Testis (tissue), 3 donors: ENCODE data around the gene TPSB2. TPM values are rescaled to one million over a fixed set of nuclear protein-coding genes. Genes with fewer than 3 reads are reported as not detected.

Experiments used
- DNase-seq: peaks from one replicate; pipeline ENCODE4 v3.0.0-alpha.2; 2019
- H3K27ac ChIP-seq, 2 donors: fragments of 200-600 bp; sonication (generic); one replicate each; pipeline ENCODE4 v1.5.1; 2019
- H3K27me3 ChIP-seq: fragments of 200-600 bp; sonication (generic); one replicate; pipeline ENCODE4 v1.5.1; 2019
- H3K36me3 ChIP-seq: fragments of 200-600 bp; sonication (generic); one replicate; pipeline ENCODE4 v1.5.1; 2017; ENCODE audit warnings: low read depth; ENCODE audit errors: missing control alignments
- H3K4me1 ChIP-seq: fragments of 200-600 bp; sonication (generic); one replicate; pipeline ENCODE4 v1.5.1; 2019
- H3K4me3 ChIP-seq, 2 donors: fragments of 200-600 bp; sonication (generic); one replicate each; pipeline ENCODE4 v1.5.1; 2017 to 2019
- H3K9me3 ChIP-seq: fragments of 200-600 bp; sonication (generic); one replicate; pipeline ENCODE4 v1.5.1; 2017
- POLR2A ChIP-seq: fragments of 450-650 bp; IDR thresholded peaks from one replicate; pipeline ENCODE4 v1.6.1; 2017; ENCODE audit warnings: antibody characterized with exemption, mild to moderate bottlenecking, moderate library complexity
- WGBS, 2 donors: methylation state at CpG; one replicate each; pipeline ENCODE4 v1.1.5; 2018; 5-methylcytosine and 5-hydroxymethylcytosine counted together
- intact Hi-C: fragments of 100-400 bp; cut with DNase I; formaldehyde crosslinking; loops from one replicate; pipeline ENCODE4 v1.15.1; 2023; ENCODE audit warnings: low total_unique reads
- polyA plus RNA-seq: library from polyadenylated mRNA; stranded (reverse); fragments of 350-450 nt; fragmentation: Illumina TruSeq; extraction: RNeasy Lipid Tissue Mini Kit (QIAGEN cat#74804); gene quantifications from one replicate; pipeline ENCODE4 v1.2.3, GENCODE V29; 2014; ENCODE audit warnings: low read depth, low replicate concordance; ENCODE audit not compliant: insufficient read depth
- total RNA-seq, 2 donors: library from RNA; depleted of rRNA; stranded (reverse); fragments of >200 nt; gene quantifications; one replicate each; pipeline ENCODE4 v1.2.3, GENCODE V29; 2016
- TF ChIP-seq, protein P1 (sequence below), 3 experiments: fragments of 450-650 bp in 2 of 3; fragments of 200-600 bp in 1 of 3; sonication (generic) in 1 of 3; IDR thresholded peaks; one replicate each; pipeline ENCODE4 v1.5.1; 2016 to 2019; ENCODE audit warnings: antibody characterized with exemption in 3 of 3, mild to moderate bottlenecking in 2 of 3, moderate library complexity in 1 of 3

TPSB2 gene
- total and polyA plus RNA-seq, 3 donors from 2014 or later = 10.8 to 49.5 (median 16.1) TPM

DNA sequence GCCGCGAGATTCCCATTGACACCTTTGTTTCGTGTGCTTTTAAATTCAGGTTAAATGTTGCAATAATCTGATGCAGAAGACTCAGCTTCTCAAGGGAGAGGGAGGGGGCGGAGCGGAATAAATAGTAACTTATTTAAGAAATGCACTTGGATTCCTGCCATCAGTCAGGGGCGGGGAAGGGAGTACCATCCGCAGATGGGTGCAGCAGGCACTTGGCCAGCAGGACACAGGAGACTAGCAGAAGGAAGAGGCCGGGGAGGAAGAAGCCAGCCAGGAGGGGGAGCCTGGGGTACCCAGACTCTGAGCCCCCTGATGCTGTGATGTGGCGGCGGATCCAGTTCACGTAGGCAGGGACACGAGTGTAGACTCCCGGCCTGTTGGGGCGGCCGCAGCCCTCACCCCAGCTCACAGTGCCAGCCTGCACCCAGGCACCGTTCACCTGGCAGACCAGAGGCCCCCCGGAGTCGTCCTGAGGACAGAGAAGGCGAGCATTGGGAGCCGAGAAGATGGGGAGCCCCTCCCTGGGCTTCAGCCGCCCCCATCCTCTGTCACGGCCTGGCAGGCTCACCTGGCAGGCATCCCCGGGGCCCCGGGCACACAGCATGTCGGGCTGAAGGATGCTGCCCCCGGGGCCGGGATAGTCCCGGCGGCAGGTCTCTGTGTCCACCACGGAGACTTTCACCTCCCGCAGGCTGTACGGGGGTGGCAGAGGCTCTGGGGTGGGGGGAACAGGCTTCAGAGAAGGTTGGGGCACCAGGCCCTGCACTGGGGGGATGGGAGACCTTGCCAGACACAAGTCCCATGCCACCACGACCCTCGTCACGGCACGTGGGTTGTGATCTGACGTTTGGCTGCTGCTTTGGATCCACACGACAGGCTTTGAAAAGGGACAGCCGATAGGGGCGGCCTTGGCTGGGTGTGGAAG, 8.1 kb downstream of the TPSB2 start:
- intact Hi-C loops = no loop called here
- TF ChIP-seq, protein P1, sequence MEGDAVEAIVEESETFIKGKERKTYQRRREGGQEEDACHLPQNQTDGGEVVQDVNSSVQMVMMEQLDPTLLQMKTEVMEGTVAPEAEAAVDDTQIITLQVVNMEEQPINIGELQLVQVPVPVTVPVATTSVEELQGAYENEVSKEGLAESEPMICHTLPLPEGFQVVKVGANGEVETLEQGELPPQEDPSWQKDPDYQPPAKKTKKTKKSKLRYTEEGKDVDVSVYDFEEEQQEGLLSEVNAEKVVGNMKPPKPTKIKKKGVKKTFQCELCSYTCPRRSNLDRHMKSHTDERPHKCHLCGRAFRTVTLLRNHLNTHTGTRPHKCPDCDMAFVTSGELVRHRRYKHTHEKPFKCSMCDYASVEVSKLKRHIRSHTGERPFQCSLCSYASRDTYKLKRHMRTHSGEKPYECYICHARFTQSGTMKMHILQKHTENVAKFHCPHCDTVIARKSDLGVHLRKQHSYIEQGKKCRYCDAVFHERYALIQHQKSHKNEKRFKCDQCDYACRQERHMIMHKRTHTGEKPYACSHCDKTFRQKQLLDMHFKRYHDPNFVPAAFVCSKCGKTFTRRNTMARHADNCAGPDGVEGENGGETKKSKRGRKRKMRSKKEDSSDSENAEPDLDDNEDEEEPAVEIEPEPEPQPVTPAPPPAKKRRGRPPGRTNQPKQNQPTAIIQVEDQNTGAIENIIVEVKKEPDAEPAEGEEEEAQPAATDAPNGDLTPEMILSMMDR (IDR thresholded peaks at IDR 0.05) = no peak
- TF ChIP-seq POLR2A = no peak
- no peak overlapping the region for H3K4me3 ChIP-seq
- no peak overlapping the region for H3K27ac ChIP-seq
- no peaks in the 10 kb centered on the region for H3K27me3 ChIP-seq
- H3K9me3 ChIP-seq = no peaks in the 10 kb centered on the region
- WGBS, 2 donors = 79 to 83% methylated on average over 24 to 40 of the region's 40 CpGs
- no peaks in the 10 kb centered on the region for H3K36me3 ChIP-seq
- peak; percentile 72 for DNase-seq
- peaks cover 3% of the 10 kb centered on the region for H3K4me1 ChIP-seq

- Histone ChIP-seq H3K4me1 (peaks cover 2% of the 10 kb centered on the region), H3K36me3 (no peaks in the 10 kb centered on the region), H3K9me3 (no peaks in the 10 kb centered on the region), H3K4me3 (no peak overlapping the region), H3K27ac (no peak overlapping the region), H3K27me3 (no peaks in the 10 kb centered on the region)
- TF ChIP-seq POLR2A = no peak
- TF ChIP-seq, protein P1 (IDR thresholded peaks at IDR 0.05) = no peak
- no peak for DNase-seq
- 83 to 89% methylated on average over 36 to 48 of the region's 48 CpGs for WGBS, 2 donors
- intact Hi-C loops = no loop called here
Observed at GRCh38 chr16:1220841-1221627, 8.9 kb downstream of the TPSB2 start.

GRCh38 chr16:1220098-1220728, 9.8 kb downstream of the TPSB2 start:
- Histone ChIP-seq H3K9me3 (no peaks in the 10 kb centered on the region), H3K4me3 (no peak overlapping the region), H3K4me1 (no peaks in the 10 kb centered on the region), H3K36me3 (no peaks in the 10 kb centered on the region), H3K27me3 (no peaks in the 10 kb centered on the region), H3K27ac (no peak overlapping the region)
- 91 to 94% methylated on average over 11 to 55 of the region's 55 CpGs for WGBS, 2 donors
- DNase-seq = no peak
- TF ChIP-seq POLR2A = no peak
- TF ChIP-seq, protein P1 (IDR thresholded peaks at IDR 0.05) = no peak
- intact Hi-C loops = no loop called here

- H3K27me3 ChIP-seq = no peaks in the 10 kb centered on the region
- no peaks in the 10 kb centered on the region for H3K36me3 ChIP-seq
- H3K4me1 ChIP-seq = no peaks in the 10 kb centered on the region
- WGBS, 2 donors = 87 to 89% methylated on average over 7 to 24 of the region's 24 CpGs
- H3K9me3 ChIP-seq = no peaks in the 10 kb centered on the region
- DNase-seq = no peak
- no peak overlapping the region for H3K4me3 ChIP-seq
- H3K27ac ChIP-seq = no peak overlapping the region
- no peak for TF ChIP-seq POLR2A
- TF ChIP-seq, protein P1 (IDR thresholded peaks at IDR 0.05) = no peak
- intact Hi-C loops = no loop called here
Observed at GRCh38 chr16:1218930-1219611, 10.9 kb downstream of the TPSB2 start.
